Tibial nerve (tissue), 4 donors: ENCODE results near the gene PLCB3. TPM values are rescaled to one million over a fixed set of nuclear protein-coding genes. Genes with fewer than 3 reads are reported as not detected.

ENCODE experiments used
- DNase-seq, 2 donors: peaks; one replicate each; pipeline ENCODE4 v3.0.0-alpha.2; 2019; ENCODE audit warnings: low spot score in 2 of 2
- H3K27ac ChIP-seq, 4 donors: fragments of 200-600 bp; sonication (generic) in 3 of 4; one replicate each; pipeline ENCODE4 v1.5.1; 2017 to 2019; ENCODE audit warnings: mild to moderate bottlenecking in 1 of 4
- H3K27me3 ChIP-seq, 2 donors: fragments of 200-600 bp; sonication (generic) in 1 of 2; one replicate each; pipeline versions ENCODE4 v1.5.1 to v1.6.0; 2017 to 2019
- H3K36me3 ChIP-seq, 3 donors: fragments of 200-600 bp; sonication (generic); one replicate each; pipeline ENCODE4 v1.5.1; 2018 to 2019
- H3K4me1 ChIP-seq, 4 donors: fragments of 200-600 bp; sonication (generic) in 3 of 4; one replicate each; pipeline ENCODE4 v1.5.1; 2017 to 2019
- H3K4me3 ChIP-seq, 4 donors: fragments of 200-600 bp; sonication (generic) in 3 of 4; one replicate each; pipeline ENCODE4 v1.5.1; 2017 to 2019; ENCODE audit warnings: mild to moderate bottlenecking in 1 of 4, moderate library complexity in 1 of 4
- H3K9me3 ChIP-seq, 4 donors: fragments of 200-600 bp; sonication (generic) in 3 of 4; one replicate each; pipeline ENCODE4 v1.5.1; 2017 to 2019
- EP300 ChIP-seq, 2 donors: sonication (generic); formaldehyde crosslinking; IDR thresholded peaks; one replicate each; pipeline ENCODE4 v1.6.1; 2017; ENCODE audit warnings: antibody characterized with exemption in 2 of 2, mild to moderate bottlenecking in 1 of 2
- POLR2A ChIP-seq, 2 donors: fragments of 450-650 bp; IDR thresholded peaks; one replicate each; pipeline ENCODE4 v1.6.1; 2017; ENCODE audit warnings: antibody characterized with exemption in 2 of 2, mild to moderate bottlenecking in 2 of 2, moderate library complexity in 2 of 2
- WGBS, 2 donors: methylation state at CpG; one replicate each; pipeline ENCODE4 v1.1.5; 2018; 5-methylcytosine and 5-hydroxymethylcytosine counted together
- total RNA-seq, 4 donors: library from RNA; depleted of rRNA; stranded (reverse); fragments of >200 nt; gene quantifications; one replicate each; pipeline ENCODE4 v1.1.0, GENCODE V29; 2016
- TF ChIP-seq, protein P1 (sequence below), 5 experiments: fragments of 200-600 bp in 3 of 5; fragments of 450-650 bp in 2 of 5; sonication (generic) in 3 of 5; IDR thresholded peaks; one replicate each; pipeline ENCODE4 v1.5.1; 2016 to 2019; ENCODE audit warnings: antibody characterized with exemption in 5 of 5, mild to moderate bottlenecking in 3 of 5, moderate library complexity in 2 of 5

Gene PLCB3
- 10 to 100 TPM; 18.0 to 44.4 (median 27.1) TPM for total RNA-seq

DNA sequence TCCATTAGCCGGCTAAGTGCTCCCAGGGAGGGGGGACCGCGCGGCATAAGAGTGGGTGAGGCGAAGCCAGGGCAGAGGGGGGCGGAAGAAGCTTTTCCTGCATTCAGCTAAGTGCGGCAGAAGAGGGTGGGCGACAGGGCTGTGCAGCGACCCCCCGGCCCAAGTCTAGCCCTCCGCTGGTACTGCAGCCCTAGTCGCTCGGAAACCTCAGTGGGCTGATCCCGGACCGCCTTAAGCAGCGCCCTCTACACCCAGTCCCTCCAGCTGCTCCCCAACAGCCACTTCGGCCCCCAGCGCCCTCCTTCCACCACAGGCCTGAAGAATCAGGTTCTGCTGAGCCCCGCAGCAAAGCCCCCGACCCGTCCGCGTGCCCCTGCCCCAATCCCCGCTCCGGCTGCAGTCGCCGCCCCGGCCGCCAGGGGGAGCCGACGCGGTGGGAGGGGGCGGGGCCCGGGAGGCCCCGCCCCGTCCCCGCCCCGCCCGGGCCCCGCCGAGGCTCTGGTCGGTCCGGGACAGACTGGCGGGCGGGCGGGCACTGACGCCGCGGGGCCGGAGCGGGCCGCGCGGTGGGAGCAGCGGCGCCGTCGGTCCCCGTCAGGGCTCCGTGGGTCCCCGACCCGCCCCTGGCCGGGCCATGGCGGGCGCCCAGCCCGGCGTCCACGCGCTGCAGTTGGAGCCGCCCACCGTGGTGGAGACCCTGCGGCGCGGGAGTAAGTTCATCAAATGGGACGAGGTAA lies at the start of gene PLCB3:
Gene PLCB3, plus strand, starts transcription at position 515 of the 737 bp plus-strand sequence. Its CDS starts 120 bp downstream, at position 635.
- Histone ChIP-seq H3K27ac (peak within 1 kb of the TSS; percentile 60 to 89 (median 76)), H3K36me3 (peaks cover 0 to 18% (median 0%) of the 10 kb centered on the region in 3 donors), H3K4me3 (peak within 1 kb of the TSS; percentile 57 to 96 (median 70)), H3K9me3 (no peaks in the 10 kb centered on the region), H3K27me3 (no peaks in the 10 kb centered on the region), H3K4me1 (peaks cover 0 to 65% (median 26%) of the 10 kb centered on the region in 4 donors)
- TF ChIP-seq EP300 (IDR thresholded peaks at IDR 0.05) (no peak), POLR2A (IDR thresholded peaks at IDR 0.05) (peak; percentile 76 to 85)
- TF ChIP-seq, protein P1, sequence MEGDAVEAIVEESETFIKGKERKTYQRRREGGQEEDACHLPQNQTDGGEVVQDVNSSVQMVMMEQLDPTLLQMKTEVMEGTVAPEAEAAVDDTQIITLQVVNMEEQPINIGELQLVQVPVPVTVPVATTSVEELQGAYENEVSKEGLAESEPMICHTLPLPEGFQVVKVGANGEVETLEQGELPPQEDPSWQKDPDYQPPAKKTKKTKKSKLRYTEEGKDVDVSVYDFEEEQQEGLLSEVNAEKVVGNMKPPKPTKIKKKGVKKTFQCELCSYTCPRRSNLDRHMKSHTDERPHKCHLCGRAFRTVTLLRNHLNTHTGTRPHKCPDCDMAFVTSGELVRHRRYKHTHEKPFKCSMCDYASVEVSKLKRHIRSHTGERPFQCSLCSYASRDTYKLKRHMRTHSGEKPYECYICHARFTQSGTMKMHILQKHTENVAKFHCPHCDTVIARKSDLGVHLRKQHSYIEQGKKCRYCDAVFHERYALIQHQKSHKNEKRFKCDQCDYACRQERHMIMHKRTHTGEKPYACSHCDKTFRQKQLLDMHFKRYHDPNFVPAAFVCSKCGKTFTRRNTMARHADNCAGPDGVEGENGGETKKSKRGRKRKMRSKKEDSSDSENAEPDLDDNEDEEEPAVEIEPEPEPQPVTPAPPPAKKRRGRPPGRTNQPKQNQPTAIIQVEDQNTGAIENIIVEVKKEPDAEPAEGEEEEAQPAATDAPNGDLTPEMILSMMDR (IDR thresholded peaks at IDR 0.05) = peak; percentile 88 to 100 (median 96)
- no peak for DNase-seq
- WGBS, 2 donors = 1 to 2% methylated on average over 13 to 17 of the region's 75 CpGs

DNA sequence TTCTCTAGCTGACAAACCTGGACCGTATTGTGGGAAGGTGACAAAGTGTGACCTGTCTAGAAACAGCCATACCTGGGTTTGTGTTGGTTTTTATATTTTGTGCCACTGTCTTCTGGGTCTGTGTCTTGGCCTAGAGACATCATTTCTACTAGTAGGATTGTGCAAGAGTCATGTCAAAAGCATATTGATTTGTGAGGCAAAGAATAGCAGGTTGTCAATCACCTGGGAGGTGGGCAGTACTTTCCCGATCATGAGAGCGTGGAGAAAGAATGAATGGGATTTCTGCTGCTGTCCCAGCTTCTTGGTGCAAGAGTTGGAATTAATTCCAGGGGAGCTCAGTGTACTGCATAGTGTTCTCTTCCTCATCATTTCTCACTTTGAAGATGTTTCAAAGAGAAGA lies 49.8 kb upstream of the PLCB3 start:
- no peak for DNase-seq
- no peak for TF ChIP-seq POLR2A (IDR thresholded peaks at IDR 0.05)
- TF ChIP-seq EP300 (IDR thresholded peaks at IDR 0.05) = no peak
- TF ChIP-seq, protein P1 (IDR thresholded peaks at IDR 0.05) = no peak
- Histone ChIP-seq H3K4me1 (peaks cover 0 to 13% (median 7%) of the 10 kb centered on the region in 4 donors), H3K27ac (no peak overlapping the region), H3K36me3 (peaks cover 7 to 95% (median 26%) of the 10 kb centered on the region in 3 donors), H3K4me3 (no peak overlapping the region), H3K9me3 (no peaks in the 10 kb centered on the region), H3K27me3 (no peaks in the 10 kb centered on the region)
- 77 to 85% methylated on average over 3 of the region's 3 CpGs for WGBS, 2 donors

DNA sequence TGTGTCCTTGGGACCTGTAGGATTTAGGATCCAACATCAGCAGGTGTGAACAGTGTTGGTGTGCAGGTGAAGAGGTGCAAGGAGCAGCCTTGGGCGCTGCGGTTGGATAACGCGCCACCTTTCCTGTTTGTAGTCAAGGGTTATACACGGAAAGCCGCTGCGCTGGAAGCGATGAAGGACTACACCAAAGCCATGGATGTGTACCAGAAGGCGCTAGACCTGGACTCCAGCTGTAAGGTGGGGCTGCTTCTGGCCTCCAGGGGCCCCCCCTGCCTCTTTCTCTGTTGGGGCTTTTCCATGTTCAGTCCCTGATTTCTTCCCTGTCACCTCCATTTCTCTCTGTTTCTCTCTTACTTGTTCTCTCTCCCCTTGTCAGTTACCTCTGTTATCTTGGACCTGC lies 48.3 kb upstream of the PLCB3 start:
- no peak overlapping the region for H3K27ac ChIP-seq
- no peak for DNase-seq
- 81 to 96% methylated on average over 9 of the region's 9 CpGs for WGBS, 2 donors
- no peaks in the 10 kb centered on the region for H3K27me3 ChIP-seq
- TF ChIP-seq POLR2A (IDR thresholded peaks at IDR 0.05) (no peak), EP300 (IDR thresholded peaks at IDR 0.05) (no peak)
- TF ChIP-seq, protein P1 (IDR thresholded peaks at IDR 0.05) = no peak
- no peaks in the 10 kb centered on the region for H3K9me3 ChIP-seq
- peaks cover 4 to 87% (median 24%) of the 10 kb centered on the region in 3 donors for H3K36me3 ChIP-seq
- no peak overlapping the region for H3K4me3 ChIP-seq
- H3K4me1 ChIP-seq = peaks cover 0 to 14% (median 8%) of the 10 kb centered on the region in 4 donors

DNA sequence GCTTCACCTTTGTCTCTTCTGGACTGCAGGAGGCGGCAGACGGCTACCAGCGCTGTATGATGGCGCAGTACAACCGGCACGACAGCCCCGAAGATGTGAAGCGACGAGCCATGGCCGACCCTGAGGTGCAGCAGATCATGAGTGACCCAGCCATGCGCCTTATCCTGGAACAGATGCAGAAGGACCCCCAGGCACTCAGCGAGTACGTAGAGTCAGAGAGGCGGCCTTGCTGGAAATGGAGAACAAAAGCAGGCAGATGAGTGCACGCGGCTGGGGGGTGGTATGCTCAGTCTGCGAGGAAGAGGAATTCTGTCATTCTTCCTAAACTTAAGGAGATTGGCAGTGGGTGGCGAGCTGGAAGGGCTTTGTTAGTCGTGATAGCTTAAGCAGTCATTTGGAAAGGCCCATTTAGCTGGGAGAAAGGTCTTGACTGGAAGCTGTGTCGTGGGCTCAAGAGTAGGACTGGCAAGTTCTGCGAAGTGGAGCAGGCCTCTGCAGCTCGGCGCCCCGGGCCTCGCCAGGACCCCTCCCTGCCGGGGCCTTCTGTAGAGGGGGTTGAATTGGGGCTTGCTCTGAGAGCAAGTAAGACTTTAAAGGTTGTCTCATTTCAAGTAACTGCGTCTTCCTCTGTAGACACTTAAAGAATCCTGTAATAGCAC lies 47.8 kb upstream of the PLCB3 start:
- H3K27ac ChIP-seq = no peak overlapping the region
- peaks cover 3 to 84% (median 24%) of the 10 kb centered on the region in 3 donors for H3K36me3 ChIP-seq
- 88 to 90% methylated on average over 27 of the region's 27 CpGs for WGBS, 2 donors
- no peak overlapping the region for H3K4me3 ChIP-seq
- DNase-seq = no peak
- TF ChIP-seq EP300 (IDR thresholded peaks at IDR 0.05) (no peak), POLR2A (IDR thresholded peaks at IDR 0.05) (no peak)
- TF ChIP-seq, protein P1 (IDR thresholded peaks at IDR 0.05) = no peak
- H3K9me3 ChIP-seq = no peaks in the 10 kb centered on the region
- peaks cover 0 to 20% (median 10%) of the 10 kb centered on the region in 4 donors for H3K4me1 ChIP-seq
- H3K27me3 ChIP-seq = no peaks in the 10 kb centered on the region

DNA sequence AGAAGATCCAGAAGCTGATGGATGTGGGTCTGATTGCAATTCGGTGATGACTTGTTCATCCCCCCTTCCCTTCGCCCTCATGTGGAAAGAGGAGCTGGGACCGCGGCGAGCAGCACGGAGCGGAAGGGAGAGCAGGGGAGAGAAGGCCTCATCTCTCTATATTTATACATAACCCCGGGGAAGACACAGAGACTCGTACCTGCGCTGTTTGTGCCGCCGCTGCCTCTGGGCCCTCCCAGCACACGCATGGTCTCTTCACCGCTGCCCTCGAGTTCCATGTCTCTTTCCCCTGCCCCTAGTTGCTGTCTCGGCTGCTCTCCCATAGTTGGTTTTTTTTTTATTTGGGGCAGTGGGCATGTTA lies 47.3 kb upstream of the PLCB3 start:
- H3K4me3 ChIP-seq = no peak overlapping the region
- H3K4me1 ChIP-seq = peaks cover 0 to 25% (median 10%) of the 10 kb centered on the region in 4 donors
- no peaks in the 10 kb centered on the region for H3K27me3 ChIP-seq
- 82 to 83% methylated on average over 15 to 16 of the region's 16 CpGs for WGBS, 2 donors
- H3K9me3 ChIP-seq = no peaks in the 10 kb centered on the region
- no peak overlapping the region for H3K27ac ChIP-seq
- no peak for DNase-seq
- peaks cover 0 to 84% (median 24%) of the 10 kb centered on the region in 3 donors for H3K36me3 ChIP-seq
- TF ChIP-seq, protein P1 (IDR thresholded peaks at IDR 0.05) = no peak
- no peak for TF ChIP-seq POLR2A (IDR thresholded peaks at IDR 0.05)
- no peak for TF ChIP-seq EP300 (IDR thresholded peaks at IDR 0.05)
